Esophagus mucosa (tissue), 1 donor: ENCODE results near the gene ARFGAP1. TPM values are rescaled to one million over a fixed set of nuclear protein-coding genes. Genes with fewer than 3 reads are reported as not detected.

ENCODE experiments used
- ATAC-seq: fragments of 200-7000 bp; cut with Tn5 transposase; one replicate; pipeline ENCODE4 v1.9.1; 2020
- total RNA-seq: library from RNA; stranded (reverse); gene quantifications from one replicate; pipeline ENCODE4 v1.2.4, GENCODE V29; 2023
- donor health status: DM: yes; HTN: yes; CAD: no.

The ARFGAP1 gene
- total RNA-seq, 1 donor from 2014 or later = 26.3 TPM

GRCh38 chr20:63261060-63261794, 11.4 kb upstream of the ARFGAP1 start:
- ATAC-seq = no peak

DNA sequence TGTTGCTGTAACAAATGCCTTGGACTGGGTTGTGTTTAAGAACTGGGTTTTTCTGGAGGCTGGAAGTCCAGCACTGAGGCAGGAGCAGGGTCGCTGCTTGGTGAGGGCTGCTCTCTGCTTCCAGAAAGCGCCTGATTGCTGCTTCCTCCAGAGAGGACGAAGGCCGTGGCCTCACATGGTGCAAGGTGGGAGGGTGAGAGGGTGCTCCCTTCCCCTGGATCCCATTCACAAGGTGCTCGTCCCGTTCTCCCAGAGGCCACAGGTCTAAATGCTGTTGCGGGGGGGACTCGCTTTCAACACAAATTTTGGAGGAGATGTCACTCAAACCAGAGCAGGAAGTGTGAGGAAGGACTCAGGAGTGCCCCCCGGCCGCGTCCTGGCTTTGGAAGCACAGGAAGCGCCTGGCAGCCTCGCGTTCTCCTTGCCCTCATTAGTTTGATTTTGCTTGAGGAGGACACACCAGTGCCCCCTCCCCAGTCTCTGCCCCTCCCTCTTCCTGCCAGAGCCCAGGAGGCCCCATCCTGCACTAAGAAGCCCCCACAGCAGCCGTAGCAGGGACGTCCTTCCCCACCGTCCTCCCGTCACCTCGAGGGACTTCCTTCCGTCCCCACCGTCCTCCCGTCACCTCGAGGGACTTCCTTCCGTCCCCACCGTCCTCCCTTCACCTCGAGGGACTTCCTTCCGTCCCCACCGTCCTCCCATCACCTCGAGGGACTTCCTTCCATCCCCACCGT, 10.7 kb upstream of the ARFGAP1 start:
- ATAC-seq = no peak

DNA sequence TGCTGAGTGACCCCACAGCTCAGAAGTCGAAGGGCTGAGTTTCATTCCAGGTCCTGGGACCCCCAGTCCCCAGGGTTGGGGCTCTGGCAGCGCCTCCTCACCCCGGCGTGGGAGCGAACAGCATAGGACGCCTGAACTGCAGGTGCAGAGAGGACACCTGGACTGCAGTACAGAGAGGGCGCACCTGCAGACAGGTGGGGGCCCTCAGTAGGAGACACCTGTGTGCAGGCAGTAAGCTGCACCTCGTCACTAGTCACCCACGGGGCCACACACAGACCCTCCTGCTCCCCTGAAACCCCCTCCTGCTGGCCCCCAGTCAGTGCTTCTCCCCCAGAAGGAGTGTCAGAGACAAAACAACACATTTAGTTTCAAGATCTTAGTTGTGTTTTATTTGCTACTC, 9.8 kb upstream of the ARFGAP1 start:
- no peak for ATAC-seq

DNA sequence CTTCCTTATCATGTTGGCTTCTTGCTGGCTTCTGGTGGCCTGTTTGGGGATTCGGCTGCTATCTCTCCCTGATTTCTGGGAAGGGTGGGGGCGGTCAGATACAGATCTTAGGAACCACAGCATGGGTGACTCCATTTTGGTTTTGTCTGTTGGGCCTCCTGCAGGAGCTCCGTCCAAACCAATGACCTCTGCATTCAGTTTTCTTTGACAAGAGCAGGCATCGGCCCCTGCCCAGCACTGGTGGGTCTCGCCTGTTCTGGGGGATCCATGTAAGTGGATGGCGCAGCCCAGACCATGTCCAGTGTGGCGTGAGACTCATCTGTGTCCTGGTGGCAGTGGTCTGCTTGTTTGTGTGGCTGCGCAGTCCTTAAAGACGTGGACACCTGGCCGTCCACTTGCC, 8.6 kb upstream of the ARFGAP1 start:
- ATAC-seq = no peak

DNA sequence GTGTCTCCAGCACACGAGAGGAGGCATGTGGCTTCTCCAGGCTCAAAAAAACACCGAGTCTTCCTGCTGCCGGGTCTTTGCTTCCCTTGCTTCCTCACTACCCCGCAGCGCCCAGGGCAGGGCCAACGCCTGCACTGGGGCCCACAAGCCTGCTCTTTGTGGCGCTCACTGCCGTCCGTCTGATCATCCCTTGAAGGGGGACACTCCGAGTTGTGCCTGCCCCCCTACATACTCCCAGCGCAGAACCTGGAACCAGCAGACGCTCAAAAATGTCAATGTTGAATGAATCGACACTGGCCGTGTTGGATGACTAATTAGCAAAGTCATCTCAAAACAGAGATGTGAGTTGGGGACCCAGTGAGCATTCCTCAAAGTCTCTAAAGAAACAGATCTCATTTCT, 8.1 kb upstream of the ARFGAP1 start:
- no peak for ATAC-seq

DNA sequence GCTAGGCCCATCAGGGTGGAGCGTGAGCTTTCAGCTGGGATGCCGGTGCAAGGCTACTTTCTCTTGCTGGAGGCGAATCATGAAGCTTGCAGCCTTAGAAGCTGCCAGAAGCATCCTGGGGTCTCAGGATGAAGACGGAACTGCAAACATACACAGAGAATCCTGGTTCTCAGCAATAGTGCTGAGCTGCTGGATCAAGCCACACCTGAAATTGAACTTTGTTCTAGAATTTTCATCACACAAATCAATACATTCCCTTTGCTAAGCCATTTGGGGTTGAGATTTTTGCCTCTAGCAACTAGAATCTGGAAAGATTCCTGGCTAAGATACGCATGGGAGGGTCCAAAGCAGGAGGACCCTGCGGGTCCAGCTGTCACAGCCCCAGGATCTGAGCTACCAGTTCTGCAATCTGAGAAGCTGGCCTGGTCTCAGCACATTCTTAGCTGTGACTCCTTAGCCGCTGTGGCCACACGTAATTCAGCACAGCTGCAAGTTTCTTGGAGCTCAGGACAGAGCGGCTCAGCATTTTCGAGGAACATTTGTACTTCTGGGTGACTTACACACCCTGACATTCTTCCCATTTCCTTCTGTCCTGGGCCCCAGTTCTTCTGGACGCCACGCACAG, 6.6 kb upstream of the ARFGAP1 start:
- no peak for ATAC-seq

DNA sequence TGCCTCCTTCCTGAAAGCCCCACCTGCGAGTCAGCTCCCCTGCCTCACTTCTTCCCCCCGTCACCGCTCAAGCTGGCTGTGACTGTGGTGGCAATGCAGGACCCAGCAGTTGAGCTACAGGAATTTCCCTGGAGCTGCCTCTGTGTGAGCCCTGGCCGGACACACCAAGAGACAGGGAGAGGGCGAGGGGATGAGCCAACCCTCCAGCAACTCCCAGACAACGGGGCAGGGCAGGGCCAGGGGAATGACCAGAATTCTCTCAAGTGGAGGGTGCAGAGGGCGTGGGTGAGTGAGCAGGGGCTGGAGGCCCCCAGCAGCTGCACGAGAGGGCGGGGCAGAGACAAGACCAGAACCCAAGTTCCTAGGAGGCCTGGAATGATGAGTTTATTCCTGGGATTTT, 4.9 kb upstream of the ARFGAP1 start:
- no peak for ATAC-seq

DNA sequence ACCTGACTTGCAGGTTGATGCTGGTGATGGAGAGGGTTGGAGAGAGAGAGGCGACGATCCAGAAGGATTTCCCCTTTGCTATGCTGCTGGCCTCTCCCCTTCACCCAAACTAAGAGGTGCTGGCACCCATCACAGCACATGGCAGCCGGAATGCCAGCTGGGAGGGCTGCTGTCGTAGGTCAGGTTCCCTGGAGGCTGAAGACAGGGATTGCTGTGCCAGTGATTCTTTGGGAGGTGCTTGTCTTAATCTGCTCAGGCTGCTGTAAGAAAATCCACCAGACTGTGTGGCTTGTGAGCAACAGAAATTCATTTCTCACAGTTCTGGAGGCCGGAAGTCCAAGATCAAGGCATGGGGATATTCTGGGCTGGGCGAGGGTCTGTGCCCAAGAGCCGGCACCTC, 4.4 kb upstream of the ARFGAP1 start:
- no peak for ATAC-seq

DNA sequence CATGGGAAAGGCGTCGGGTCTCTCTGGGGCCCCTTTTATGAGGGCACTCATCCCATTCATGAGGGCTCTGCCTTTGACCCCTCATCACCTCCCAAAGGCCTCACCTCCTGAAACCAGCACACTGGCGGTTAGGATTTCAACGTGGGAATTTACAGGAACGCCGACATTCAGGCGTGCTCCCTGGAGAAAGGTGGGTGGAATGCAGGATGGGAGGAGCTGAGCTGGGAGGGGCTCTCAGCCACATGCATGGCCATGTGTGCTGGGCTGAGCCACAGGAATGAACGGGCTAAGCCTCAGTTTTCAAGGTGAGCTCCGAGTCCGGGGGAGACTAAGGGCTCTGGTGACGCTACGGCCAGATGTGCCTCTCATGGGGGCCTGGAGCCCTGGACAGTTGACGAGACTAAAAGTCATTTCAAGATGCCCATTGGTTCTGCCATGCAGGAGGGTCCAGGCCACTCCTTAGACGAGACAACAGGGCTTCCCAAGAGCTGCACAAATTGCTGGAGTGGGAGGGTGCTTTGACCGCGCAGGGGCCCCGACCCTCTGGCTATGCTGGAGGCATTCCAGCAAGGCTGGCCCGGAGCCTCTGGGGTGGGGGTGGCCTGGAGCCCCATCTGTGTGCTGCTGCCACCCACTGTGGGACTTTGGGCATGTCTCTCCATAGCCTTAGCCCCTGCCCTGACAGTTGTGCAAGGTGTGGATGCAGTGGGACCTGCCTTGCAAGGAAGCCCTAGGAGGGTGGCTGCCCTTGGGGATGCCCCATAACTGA, 3.8 kb upstream of the ARFGAP1 start:
- peak; percentile 54 for ATAC-seq

DNA sequence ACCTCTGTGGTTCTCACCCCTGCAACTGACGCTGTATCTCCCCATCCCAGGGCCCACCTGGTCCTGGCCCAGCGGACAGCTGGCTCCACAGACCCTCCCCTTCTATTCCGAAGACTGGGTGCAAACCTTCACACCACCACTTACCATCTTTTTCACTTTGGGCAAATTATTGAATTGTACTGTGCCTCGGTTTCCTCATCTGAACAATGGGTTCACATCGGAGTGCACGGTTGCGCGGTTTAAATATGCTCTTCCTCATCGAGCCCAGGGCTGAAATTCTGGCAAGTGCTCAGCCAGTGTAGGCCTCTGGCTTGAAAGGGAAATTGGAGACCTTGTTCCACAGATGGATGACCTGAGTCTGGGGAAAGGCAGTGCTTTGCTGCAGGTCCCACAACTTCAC, 2.9 kb upstream of the ARFGAP1 start:
- ATAC-seq = no peak

GRCh38 chr20:63270606-63271325, 1.8 kb upstream of the ARFGAP1 start:
- no peak for ATAC-seq

GRCh38 chr20:63273059-63273579, 506 bp downstream of the ARFGAP1 start:
- ATAC-seq = no peak

GRCh38 chr20:63273635-63274380, 1.2 kb downstream of the ARFGAP1 start:
- peak; percentile 1 for ATAC-seq

DNA sequence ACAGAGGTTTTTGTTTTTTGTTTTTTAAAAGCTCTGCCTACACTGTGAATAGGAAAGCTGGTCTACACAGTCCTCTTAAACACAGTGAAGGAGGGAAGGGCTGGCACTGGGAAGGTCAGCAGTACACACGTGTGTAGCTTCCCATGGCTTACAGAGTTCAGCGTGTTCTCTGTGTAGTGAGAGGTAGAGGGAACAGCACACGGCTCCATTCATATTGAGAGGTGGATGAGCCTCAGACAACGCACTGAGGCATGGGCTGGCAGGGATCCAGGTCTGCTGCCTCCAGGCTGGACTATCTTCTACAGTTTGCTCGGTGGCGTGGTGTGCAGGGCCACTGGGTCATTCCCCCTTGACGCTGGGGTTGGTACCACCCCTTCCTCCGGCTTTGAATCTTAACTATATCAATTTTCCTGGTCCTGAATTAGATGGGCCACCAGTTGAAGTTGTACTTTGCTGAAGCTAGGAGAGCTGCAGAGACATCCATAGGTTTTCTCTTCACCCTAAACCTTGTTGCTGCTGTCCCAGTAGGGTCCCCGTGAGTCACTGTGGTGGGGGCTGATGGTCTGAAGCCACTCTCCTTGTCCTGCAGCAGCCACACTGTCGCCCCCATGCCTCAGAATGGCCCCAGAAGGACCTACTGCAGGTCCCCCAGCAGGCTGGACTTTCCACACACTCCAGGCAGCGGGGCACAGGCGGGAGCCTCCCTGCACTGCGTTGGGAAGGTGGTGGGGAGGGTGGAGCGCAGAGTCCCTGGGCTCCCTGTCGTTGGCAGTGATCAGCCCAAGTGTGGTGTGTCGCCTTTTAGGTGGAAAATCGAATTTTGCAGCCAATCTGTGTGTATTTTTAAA, 2.0 kb downstream of the ARFGAP1 start:
- ATAC-seq = no peak

GRCh38 chr20:63275825-63276224, 3.2 kb downstream of the ARFGAP1 start:
- ATAC-seq = no peak

- ATAC-seq = no peak
Measured at GRCh38 chr20:63276956-63277355, 4.3 kb downstream of the ARFGAP1 start.

DNA sequence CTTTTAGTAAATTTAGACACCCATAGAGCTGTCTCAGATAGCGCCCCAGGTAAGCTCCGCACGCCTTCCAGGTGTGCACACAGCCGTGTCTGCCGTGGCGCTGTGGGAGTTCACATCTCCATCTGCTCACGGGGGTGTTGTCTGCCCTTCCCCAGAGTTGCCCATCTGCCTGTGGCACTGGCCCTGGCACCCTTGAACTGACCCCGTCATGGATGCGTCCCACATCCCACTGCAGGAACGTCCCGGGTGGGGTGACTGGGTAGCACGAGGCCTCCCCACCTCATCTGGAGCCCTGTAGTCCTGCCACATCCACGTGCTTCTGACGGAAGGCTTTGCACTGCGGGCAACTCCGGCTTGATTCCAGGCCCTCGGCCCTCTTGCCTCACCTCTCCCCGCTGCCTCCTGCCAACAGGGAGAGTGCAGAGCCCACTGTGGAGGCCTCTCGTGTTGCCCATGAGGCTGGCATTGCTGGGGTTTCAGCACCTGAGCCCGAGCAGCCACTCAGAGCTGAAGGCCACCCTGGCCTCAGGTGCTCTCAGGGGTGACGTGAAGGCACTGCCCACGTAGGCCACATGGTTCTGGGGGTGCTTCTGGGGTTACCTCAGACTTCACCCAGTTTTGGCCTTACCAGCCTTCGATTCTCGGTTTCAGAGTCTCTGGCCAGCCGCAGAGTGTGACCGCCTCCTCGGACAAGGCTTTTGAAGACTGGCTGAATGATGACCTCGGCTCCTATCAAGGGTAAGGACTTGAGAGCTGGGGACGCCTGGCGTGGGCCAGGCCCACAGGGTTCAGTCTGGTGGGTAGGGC, 5.1 kb downstream of the ARFGAP1 start:
- ATAC-seq = no peak

DNA sequence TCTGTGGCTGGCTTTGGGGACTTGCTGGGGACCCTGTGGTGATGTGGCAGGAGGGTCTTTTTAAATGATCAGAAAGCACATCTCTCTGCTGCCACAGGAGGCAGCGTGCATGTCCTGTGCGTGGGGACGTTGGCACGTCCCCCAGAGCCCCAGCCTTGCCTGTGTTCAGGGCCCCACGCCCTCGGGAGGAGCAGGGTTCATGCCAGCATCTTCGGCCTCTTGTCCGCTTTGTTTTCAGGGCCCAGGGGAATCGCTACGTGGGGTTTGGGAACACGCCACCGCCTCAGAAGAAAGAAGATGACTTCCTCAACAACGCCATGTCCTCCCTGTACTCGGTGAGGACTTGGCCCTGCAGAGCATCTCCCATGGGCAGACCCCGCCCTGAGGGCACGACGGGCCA, 6.0 kb downstream of the ARFGAP1 start:
- ATAC-seq = no peak

DNA sequence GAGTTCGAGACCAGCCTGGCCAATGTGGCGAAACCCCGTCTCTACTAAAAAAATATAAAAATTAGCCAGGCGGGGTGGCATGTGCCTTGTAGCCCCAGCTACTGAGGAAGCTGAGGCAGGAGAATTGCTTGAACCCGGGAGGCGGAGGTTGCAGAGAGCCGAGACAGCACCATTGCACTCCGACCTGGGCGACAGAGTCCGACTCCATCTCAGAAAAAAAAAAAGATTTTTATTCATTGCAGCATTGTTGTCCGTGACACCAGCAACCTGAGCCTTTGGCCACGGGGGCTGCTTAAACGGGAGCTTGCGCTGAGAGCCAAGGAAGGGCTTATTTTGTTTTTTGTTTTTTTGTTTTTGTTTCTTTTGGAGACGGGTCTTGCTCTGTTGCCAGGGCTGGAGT, 7.3 kb downstream of the ARFGAP1 start:
- ATAC-seq = no peak

DNA sequence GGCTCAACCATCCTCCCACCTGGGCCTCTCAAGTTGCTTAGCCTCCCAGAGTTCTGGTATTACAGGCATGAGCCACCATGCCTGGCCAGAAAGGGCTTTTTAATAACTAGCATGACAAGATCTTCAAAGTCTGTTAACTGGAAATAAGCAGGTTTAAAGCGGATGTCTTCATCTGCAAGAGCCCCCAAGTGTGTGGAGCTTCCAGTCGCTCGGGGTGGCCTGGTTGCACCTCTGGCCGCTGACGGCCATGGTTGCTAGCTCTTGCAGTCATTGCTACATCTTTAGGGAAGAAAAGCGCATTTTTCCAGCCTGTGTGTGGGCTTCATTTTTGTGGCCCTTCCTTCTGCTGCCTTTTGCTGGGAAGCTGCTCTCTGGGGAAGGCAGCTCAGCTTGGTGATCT, 7.8 kb downstream of the ARFGAP1 start:
- ATAC-seq = no peak
